NCI-H69 (cell line): Measurements from ENCODE around the gene CUL1.

Source experiments
- DNase-seq: peaks from one replicate; lab custom pipeline; 2025; lab: John Stamatoyannopoulos, UW

Gene CUL1

GRCh38 chr7:148761499-148762278, 63.0 kb downstream of the CUL1 start:
- no peak for DNase-seq

DNA sequence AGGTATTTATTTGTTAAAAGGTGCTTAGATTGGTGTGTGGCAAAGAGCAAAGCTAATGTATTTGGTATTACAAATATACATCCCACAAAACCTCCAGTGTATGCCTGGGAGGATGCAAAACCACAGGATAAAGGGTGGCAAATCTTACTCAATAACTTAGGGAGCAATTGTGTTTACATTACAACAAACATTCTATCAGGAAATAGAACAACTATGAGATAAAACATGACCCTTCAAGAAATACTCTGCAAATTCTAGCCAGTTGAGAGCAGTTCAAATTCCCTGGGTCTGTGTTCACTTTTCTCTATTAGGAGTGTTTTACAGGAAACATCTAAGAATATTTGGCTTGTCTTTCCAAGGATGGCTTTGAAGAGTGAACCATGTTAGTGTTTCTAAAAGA, 64.9 kb downstream of the CUL1 start:
- DNase-seq = no peak

- DNase-seq = no peak
Measured at GRCh38 chr7:148770004-148770403, 71.3 kb downstream of the CUL1 start.

- DNase-seq = peak; percentile 95
Measured at GRCh38 chr7:148772297-148773089, 73.8 kb downstream of the CUL1 start.

DNA sequence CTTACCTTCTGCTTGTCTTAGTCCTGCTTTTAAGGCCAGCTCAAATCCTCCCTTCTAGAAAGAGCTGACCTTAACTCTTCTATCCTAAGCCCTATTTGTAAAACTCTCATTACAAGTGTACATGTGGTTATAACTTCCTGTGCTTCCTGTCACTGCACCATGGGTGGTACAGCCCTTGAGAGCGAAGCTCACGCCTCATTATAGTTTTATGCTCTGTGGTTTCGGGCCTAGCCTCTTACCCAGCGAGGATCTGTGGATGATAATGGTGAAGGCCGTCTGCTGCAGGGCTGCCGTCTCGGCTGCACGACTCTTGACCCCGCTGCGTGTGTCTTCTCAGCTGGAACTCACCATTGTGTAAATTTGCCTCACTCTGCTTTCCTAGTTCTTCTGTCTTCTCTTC, 74.6 kb downstream of the CUL1 start:
- peak; percentile 95 for DNase-seq

GRCh38 chr7:148774471-148774870, 75.8 kb downstream of the CUL1 start:
- DNase-seq = no peak

- no peak for DNase-seq
Measured at GRCh38 chr7:148782757-148783456, 84.2 kb downstream of the CUL1 start.

- no peak for DNase-seq
Measured at GRCh38 chr7:148783801-148784527, 85.3 kb downstream of the CUL1 start.

DNA sequence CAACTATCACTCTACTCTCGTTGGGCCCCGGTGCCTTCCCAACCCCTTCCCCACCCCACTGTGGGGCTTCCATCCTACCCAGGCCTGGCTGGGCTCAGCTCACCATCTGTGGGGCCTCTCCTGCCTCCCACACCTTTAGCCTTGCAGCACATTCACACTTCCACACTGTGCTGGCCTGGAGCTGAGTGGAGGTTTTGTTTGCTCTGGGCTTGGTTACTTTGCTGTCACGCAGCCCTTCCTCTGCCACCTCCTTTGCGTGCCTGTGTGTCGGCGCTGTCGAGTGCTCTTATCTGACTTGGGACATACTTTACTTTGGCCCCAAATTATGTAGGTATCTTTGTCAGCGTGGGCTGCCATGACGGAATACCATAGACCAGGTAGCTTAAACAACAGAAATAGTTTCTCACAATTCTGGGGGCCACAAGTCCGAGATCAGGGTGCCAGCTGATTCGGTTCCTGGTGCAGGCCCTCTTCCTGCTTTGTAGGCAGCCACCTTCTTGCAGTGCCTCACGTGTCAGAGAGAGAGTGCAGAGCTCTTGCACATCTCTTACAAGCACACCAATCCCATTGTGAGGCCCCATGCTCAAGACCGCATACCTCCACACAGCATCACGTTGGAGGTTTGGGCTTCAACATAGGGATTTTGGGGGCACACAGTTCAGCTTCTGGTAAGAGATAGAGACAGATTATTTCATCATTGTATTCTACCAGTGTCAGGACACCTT, 89.0 kb downstream of the CUL1 start:
- no peak for DNase-seq

DNA sequence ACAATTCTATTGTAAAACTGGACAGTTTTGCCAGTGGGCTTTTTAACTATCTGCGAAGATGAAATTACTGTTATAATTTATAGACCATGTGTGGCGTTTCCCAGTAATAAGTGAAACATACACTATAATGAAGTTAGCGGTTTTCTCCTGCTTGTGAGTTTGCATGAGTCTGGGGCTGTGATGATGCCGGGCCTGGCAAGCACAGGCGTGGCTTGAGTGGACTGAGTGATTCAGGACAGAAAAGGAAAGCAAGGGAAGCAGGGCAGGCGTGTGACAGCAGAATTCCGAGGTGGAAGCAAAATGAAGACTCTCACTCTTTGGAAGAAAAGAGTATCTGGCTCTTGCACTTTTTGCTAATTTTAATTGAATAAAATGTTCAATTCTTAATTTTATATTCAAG, 90.5 kb downstream of the CUL1 start:
- DNase-seq = no peak

DNA sequence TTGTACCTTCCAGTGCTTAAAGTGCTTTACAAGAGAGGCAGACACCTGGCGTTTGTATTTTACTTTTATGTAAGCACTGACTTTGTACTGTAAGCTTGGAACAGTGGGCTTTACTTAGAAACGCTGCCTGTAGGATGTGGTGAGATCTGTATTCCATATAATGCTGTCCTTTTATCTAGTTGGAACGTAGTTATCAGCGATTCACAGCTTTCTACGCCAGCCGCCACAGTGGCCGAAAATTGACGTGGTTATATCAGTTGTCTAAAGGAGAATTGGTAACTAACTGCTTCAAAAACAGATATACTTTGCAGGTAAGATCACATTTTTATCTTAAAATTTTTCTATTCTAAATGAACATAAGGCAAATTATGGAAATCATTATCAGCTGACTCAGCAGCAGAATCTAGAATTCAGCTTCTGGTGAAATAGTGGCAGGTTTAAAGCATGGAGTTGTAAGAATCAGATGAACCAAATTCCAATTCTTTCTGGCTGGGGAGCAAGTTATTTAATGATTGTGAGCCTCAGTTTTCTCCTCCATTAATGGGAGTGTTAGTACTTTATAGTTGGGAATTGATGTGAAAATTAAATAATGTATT, 91.5 kb downstream of the CUL1 start:
- DNase-seq = no peak

GRCh38 chr7:148790850-148791249, 92.1 kb downstream of the CUL1 start:
- DNase-seq = no peak

- no peak for DNase-seq
Measured at GRCh38 chr7:148791546-148791945, 92.8 kb downstream of the CUL1 start.

GRCh38 chr7:148793590-148793989, 94.9 kb downstream of the CUL1 start:
- DNase-seq = no peak

- DNase-seq = no peak
Measured at GRCh38 chr7:148794476-148794875, 95.8 kb downstream of the CUL1 start.

DNA sequence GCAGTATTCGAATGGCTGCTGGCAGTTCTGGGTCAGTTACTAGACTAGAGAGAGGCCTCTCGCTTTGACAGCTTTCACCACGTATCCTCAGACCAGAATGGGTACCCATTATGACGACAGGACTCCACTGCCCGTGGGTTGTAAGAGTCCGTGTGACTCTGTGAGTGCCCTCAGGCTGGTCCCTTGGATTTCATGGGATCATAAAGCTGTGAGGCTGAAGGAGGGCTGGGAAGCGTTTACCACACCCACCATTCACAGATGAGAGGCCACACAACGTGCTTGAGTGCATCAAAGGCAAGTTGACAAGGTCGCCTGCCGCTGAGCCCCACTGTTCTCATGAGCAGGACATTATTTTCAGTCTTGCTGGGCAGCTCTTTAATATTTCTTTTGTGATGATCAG, 98.1 kb downstream of the CUL1 start:
- DNase-seq = no peak

- no peak for DNase-seq
Measured at GRCh38 chr7:148799893-148800555, 101.3 kb downstream of the CUL1 start.

GRCh38 chr7:148800677-148801076, 102.0 kb downstream of the CUL1 start:
- DNase-seq = no peak

DNA sequence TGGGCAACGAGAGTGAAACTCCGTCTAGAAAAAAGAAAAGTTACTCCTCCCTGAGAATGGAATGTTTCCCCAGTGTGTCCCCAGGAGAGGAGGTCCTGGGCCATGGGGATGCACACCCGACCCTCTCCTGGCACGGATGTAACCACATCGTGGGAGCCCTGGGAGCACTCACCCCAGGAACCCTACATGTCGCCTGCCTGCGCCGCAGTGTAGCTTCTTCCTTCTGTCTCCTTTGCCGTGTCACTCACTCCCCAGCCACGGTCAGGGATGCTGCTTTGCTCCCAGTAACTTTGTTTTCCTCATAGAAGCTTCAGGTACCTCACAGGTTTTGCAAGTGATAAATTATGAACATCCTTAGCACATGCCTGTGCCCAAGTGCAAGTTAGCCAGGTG, 103.4 kb downstream of the CUL1 start:
- DNase-seq = no peak

DNA sequence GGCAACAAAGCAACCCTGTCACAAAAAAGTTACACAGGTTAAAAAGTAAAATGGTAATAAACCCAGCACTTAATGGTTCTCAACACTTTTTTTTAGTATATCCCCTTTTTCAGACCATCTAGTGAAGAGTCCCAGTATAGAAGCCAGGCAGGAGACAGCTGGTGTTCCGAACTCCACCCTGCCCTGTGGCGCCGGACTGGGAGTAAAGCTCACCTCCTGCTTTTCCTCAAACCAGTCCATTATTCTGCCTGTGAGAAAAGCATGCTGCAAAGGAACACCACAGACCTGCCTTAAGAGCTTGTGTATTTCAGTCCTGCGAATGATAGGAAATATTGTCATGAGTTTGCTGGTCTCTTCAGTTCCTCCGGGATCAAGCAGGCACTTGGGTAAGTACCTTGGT, 104.4 kb downstream of the CUL1 start:
- peak; percentile 31 for DNase-seq
